Calu3 (cell line): ENCODE results near the gene KIAA1217. TPM values are rescaled to one million over a fixed set of nuclear protein-coding genes. Genes with fewer than 3 reads are reported as not detected.

ENCODE experiments used
- BruUV-seq: library from RNA; stranded (reverse); fragments of 400-500 nt; replicated peaks from 2 replicates; lab custom pipeline; 2021; lab: Mats Ljungman, UMichigan
- CTCF ChIA-PET: fragments of 300-600 bp; sonication (Branson Sonifier 250); formaldehyde crosslinking; loops from one replicate; lab custom pipeline; 2022; ENCODE audit warnings: antibody characterized with exemption; lab: Charles Lee
- DNase-seq: peaks from one replicate; pipeline ENCODE4 v3.0.0; 2022
- H3K27ac Mint-ChIP-seq: one replicate; pipeline ENCODE4 v1.8.0; 2022; ENCODE audit warnings: mixed read lengths; ENCODE audit not compliant: unreplicated experiment
- H3K27me3 Mint-ChIP-seq: one replicate; pipeline ENCODE4 v1.8.0; 2022; ENCODE audit warnings: mixed read lengths; ENCODE audit not compliant: unreplicated experiment
- H3K36me3 Mint-ChIP-seq: one replicate; pipeline ENCODE4 v1.8.0; 2022; ENCODE audit warnings: mild to moderate bottlenecking, moderate library complexity, mixed read lengths; ENCODE audit not compliant: insufficient read depth, unreplicated experiment
- H3K4me1 Mint-ChIP-seq: one replicate; pipeline ENCODE4 v1.8.0; 2022; ENCODE audit warnings: mild to moderate bottlenecking, low read depth, mixed read lengths; ENCODE audit not compliant: unreplicated experiment
- H3K4me3 Mint-ChIP-seq: one replicate; pipeline ENCODE4 v1.8.0; 2022; ENCODE audit warnings: mild to moderate bottlenecking, low read depth, moderate library complexity, mixed read lengths; ENCODE audit not compliant: unreplicated experiment
- H3K9me3 Mint-ChIP-seq: one replicate; pipeline ENCODE4 v1.8.0; 2022; ENCODE audit warnings: low read depth, mixed read lengths; ENCODE audit not compliant: unreplicated experiment
- CTCF ChIP-seq: fragments of 200-600 bp; IDR thresholded peaks from one replicate; pipeline ENCODE4 v1.8.0; 2022; ENCODE audit warnings: antibody characterized with exemption; ENCODE audit not compliant: unreplicated experiment
- intact Hi-C: fragments of 100-400 bp; cut with micrococcal nuclease; formaldehyde crosslinking; loops from one replicate; pipeline ENCODE4 v1.10.0; 2022; ENCODE audit not compliant: unreplicated experiment
- total RNA-seq: library from RNA; stranded (reverse); gene quantifications from 2 replicates; pipeline ENCODE4 v1.2.3, GENCODE V29; 2022

KIAA1217 gene
- total RNA-seq, 1 experiment from 2014 or later: 46.2 TPM

GRCh38 chr10:24545585-24545984 is 336.6 kb downstream of the KIAA1217 start:
- no peak overlapping the region for H3K27ac Mint-ChIP-seq
- no TSS peak for BruUV-seq
- intact Hi-C loops: no loop called here
- no peak overlapping the region for H3K4me3 Mint-ChIP-seq
- CTCF ChIA-PET: no interaction called here
- TF ChIP-seq CTCF: no peak
- no peaks in the 10 kb centered on the region for H3K9me3 Mint-ChIP-seq
- H3K27me3 Mint-ChIP-seq: no peaks in the 10 kb centered on the region
- peaks cover 13% of the 10 kb centered on the region for H3K4me1 Mint-ChIP-seq
- DNase-seq: no peak
- H3K36me3 Mint-ChIP-seq: peaks cover 29% of the 10 kb centered on the region

- Mint-ChIP-seq H3K36me3 (peaks cover 19% of the 10 kb centered on the region), H3K27me3 (no peaks in the 10 kb centered on the region), H3K4me1 (peaks cover 24% of the 10 kb centered on the region), H3K9me3 (no peaks in the 10 kb centered on the region), H3K4me3 (no peak overlapping the region), H3K27ac (no peak overlapping the region)
- DNase-seq: no peak
- intact Hi-C loops: loop anchor here (10.0 kb wide), 1 partner anchor 1016 kb away; no protein-coding TSS in a partner anchor
- CTCF ChIA-PET: no interaction called here
- TF ChIP-seq CTCF: no peak
- BruUV-seq: no TSS peak
These were observed 341.7 kb downstream of the KIAA1217 start for GRCh38 chr10:24550680-24551079.

- CTCF ChIA-PET: no interaction called here
- intact Hi-C loops: loop anchor here (10.0 kb wide), 1 partner anchor 1016 kb away; no protein-coding TSS in a partner anchor
- Mint-ChIP-seq H3K36me3 (peaks cover 19% of the 10 kb centered on the region), H3K27ac (no peak overlapping the region), H3K4me3 (no peak overlapping the region), H3K4me1 (peaks cover 24% of the 10 kb centered on the region), H3K27me3 (no peaks in the 10 kb centered on the region), H3K9me3 (no peaks in the 10 kb centered on the region)
- TF ChIP-seq CTCF: no peak
- DNase-seq: peak; percentile 40
- no TSS peak for BruUV-seq
These were observed 342.2 kb downstream of the KIAA1217 start for GRCh38 chr10:24551161-24551560.

GRCh38 chr10:24552346-24553016 is 343.5 kb downstream of the KIAA1217 start:
- no TSS peak for BruUV-seq
- Mint-ChIP-seq H3K36me3 (peaks cover 19% of the 10 kb centered on the region), H3K9me3 (no peaks in the 10 kb centered on the region), H3K27me3 (no peaks in the 10 kb centered on the region), H3K4me3 (no peak overlapping the region), H3K27ac (no peak overlapping the region), H3K4me1 (peaks cover 34% of the 10 kb centered on the region)
- TF ChIP-seq CTCF: peak; percentile 55
- DNase-seq: peak; percentile 89
- CTCF ChIA-PET: no interaction called here
- intact Hi-C loops: loop anchor here (10.0 kb wide), 1 partner anchor 1018 kb away; no protein-coding TSS in a partner anchor
